Measurements from ENCODE around the gene BAZ2B.

DNA sequence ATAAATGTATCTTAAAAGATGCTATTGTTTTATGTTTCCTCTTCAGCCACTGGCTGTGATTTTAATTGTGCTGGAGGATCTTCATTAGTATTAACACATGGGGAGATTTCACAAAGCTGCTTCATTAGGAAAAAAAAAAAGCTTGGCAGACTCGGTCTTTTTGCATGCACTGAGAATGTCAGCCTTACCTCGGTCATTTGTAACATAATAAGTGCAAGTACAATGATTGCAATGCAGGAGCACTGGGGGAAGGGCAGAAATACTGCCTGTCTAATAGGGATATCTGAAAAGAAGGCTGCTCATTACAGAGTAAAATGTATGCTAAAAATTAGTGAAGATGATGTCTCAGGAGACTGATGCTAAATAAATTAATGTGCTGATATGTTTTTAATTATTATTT is 1.3 kb upstream of the BAZ2B start:
- TF ChIP-seq, protein P1, sequence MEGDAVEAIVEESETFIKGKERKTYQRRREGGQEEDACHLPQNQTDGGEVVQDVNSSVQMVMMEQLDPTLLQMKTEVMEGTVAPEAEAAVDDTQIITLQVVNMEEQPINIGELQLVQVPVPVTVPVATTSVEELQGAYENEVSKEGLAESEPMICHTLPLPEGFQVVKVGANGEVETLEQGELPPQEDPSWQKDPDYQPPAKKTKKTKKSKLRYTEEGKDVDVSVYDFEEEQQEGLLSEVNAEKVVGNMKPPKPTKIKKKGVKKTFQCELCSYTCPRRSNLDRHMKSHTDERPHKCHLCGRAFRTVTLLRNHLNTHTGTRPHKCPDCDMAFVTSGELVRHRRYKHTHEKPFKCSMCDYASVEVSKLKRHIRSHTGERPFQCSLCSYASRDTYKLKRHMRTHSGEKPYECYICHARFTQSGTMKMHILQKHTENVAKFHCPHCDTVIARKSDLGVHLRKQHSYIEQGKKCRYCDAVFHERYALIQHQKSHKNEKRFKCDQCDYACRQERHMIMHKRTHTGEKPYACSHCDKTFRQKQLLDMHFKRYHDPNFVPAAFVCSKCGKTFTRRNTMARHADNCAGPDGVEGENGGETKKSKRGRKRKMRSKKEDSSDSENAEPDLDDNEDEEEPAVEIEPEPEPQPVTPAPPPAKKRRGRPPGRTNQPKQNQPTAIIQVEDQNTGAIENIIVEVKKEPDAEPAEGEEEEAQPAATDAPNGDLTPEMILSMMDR (IDR thresholded peaks at IDR 0.05): no peak
- TF ChIP-seq POLR2A (IDR thresholded peaks at IDR 0.05): no peak

Data from lower leg skin (tissue), 3 donors.